GM10266 (cell line): ENCODE results near the gene SFI1.

Source experiments
- DNase-seq: peaks from one replicate; pipeline ENCODE4 v3.0.0; 2012; ENCODE audit errors: extremely low spot score
- CTCF ChIP-seq: IDR thresholded peaks from 2 replicates; pipeline ENCODE4 v1.5.1; 2012; ENCODE audit warnings: mild to moderate bottlenecking, low read depth; ENCODE audit not compliant: control insufficient read depth, insufficient read depth; ENCODE audit errors: missing control alignments

SFI1 gene

DNA sequence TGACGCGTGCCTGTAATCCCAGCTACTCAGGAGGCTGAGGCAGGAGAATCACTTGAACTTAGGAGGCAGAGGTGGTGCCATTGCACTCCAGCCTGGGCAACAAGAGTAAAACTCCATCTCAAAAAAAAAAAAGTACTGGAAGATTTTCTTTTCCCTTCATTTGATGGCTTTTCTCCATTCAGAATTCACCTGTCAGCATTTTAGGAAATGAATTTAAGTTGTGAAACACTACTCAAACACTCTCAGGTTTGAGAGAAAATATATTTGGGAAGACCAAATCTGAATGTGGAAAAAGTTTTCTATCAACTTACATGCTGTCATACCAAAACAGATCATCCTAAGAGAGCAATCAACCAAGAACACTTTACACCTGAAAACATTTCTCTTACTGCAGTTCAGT lies 9.4 kb upstream of the SFI1 start:
- TF ChIP-seq CTCF: no peak
- DNase-seq: no peak

- no peak for TF ChIP-seq CTCF
- peak; percentile 44 for DNase-seq
Observed at GRCh38 chr22:31488346-31488883, 7.9 kb upstream of the SFI1 start.

DNA sequence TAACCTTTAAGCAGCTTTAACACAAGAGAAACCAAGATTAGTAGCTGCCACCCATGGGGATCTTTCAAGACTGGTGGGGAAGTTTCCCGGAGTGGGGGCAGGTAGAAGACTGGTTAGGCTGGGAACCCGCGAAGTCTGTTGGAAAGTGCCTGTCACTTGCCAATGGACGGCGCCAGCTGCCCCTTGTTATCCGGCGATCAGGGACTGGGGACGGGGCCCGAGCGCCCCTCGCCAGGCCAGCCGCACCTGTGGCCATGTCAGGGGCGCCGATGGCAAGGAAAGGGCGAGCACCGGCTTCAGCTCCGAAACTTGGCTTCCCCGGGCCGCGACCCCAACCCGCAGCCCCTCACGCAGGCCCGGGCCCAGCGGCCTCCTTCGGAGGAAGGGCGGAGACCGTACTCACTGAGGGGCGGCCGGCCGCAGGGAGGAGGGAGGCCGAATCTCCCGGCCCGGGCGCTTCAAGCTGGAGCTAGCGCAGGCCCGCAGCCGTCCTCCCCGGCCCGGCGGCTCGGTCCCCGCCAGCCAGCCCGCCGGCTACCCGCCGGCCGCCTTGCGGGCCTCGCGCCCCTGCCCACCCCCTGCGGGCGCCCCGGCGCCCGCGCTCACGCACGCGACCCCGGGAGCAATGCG lies 7.2 kb upstream of the SFI1 start:
- TF ChIP-seq CTCF: no peak
- peak; percentile 53 for DNase-seq

DNA sequence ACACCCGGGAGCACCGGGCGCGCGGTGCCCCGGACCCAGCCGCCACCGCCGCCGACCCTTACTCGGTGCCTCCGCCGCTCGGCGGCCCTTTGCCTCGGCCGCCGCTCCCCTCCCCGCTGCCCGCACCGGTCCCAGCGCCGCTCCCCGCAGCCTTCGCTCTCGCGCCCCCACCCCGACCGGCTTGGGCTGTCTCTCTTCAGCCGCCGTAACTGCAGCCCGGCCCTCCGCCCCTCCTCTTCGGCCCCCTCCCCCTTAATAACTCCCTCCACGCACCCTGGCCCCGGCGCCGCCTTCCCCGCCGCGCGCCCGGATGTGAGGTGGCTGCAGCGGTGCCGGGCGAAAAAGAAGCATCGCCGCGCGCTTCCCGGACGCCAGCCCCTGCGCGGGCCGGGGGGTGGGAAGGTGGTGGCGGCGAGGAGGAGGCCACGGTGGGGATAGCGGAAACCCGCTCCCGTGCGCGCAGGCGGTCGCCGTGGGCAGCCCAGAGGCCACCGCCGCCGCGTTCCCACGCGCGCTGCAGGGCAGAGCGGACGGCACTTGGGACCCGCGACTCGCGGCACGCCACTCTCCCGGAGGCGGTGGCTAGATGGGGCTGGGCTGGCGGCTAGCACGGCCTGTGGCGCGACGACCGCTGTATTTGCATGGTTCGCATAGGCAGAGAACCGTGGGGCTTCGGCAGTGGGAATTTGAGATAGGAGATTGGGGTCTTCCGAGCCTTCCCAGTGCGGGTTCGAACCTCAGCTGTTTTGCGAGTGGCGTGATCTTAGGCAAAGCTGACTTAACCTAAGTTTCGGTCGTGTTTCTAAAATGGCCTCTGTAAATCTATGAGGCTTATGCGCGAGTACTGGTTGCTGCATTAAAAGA lies 6.5 kb upstream of the SFI1 start, which contains the start of gene EIF4ENIF1:
TSS of gene EIF4ENIF1 (minus strand) at position 211 of the 864 bp plus-strand sequence. CDS start 1,124 bp downstream, outside the sequence.
- no peak for TF ChIP-seq CTCF
- DNase-seq: peak; percentile 96

DNA sequence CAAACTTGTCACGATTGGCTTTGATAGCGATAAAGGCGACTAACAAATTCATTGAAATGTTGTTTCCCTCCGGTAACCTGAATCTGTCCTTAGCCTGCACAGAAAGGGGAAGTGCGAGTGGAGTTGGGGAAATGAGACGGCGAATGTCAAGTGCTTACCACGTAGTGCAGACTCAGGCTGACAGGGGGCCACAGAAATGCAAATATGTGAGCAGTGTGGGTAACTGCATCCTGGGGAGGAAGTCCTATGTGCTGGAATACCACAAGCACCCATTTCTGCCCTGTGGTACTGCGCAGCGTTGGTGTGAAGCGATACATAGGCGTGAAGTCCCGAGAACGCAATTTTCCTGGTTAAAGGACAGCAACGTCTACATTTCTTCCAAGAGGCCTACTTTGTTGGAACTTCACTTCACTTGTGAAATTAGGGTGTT lies 5.8 kb upstream of the SFI1 start:
- peak; percentile 85 for DNase-seq
- TF ChIP-seq CTCF: peak; percentile 17

GRCh38 chr22:31491218-31491962 lies 4.9 kb upstream of the SFI1 start:
- no peak for TF ChIP-seq CTCF

More at GRCh38 chr22:31491218-31491962, 4.9 kb upstream of the SFI1 start:
- DNase-seq: no peak
